Retinal pigment epithelial cell (primary cell): ENCODE results near the gene APELA.

ENCODE experiments used
- DNase-seq: peaks from one replicate; pipeline ENCODE4 v3.0.0-alpha.2; 2010; ENCODE audit warnings: low read depth
- H3K4me3 ChIP-seq: 2 replicates; pipeline ENCODE4 v1.5.1; 2011; ENCODE audit warnings: mild to moderate bottlenecking, low read length, control low read depth, moderate library complexity
- CTCF ChIP-seq: conservative IDR thresholded peaks from 2 replicates; pipeline ENCODE4 v1.5.1; 2011; ENCODE audit warnings: low read depth, low read length, control low read depth, inconsistent platforms

APELA gene

GRCh38 chr4:164866817-164867490 lies 10.0 kb upstream of the APELA start:
- no peak for TF ChIP-seq CTCF
- DNase-seq, result no peak
- H3K4me3 ChIP-seq, result no peak overlapping the region

GRCh38 chr4:164871673-164872072 lies 5.3 kb upstream of the APELA start:
- no peak for TF ChIP-seq CTCF
- DNase-seq, result no peak
- H3K4me3 ChIP-seq, result no peak overlapping the region

- TF ChIP-seq CTCF, result no peak
- H3K4me3 ChIP-seq, result no peak overlapping the region
- DNase-seq, result no peak
These were observed 4.5 kb upstream of the APELA start for GRCh38 chr4:164872481-164872880.

GRCh38 chr4:164874789-164875188 lies 2.2 kb upstream of the APELA start:
- DNase-seq, result no peak
- no peak overlapping the region for H3K4me3 ChIP-seq
- TF ChIP-seq CTCF, result no peak

GRCh38 chr4:164880489-164881262 lies 3.7 kb downstream of the APELA start:
- no peak for TF ChIP-seq CTCF
- H3K4me3 ChIP-seq, result no peak overlapping the region
- DNase-seq, result no peak

- TF ChIP-seq CTCF, result no peak
- DNase-seq, result no peak
- no peak overlapping the region for H3K4me3 ChIP-seq
These were observed 11.2 kb downstream of the APELA start for GRCh38 chr4:164888096-164888715.
